IgD-negative memory B cell (primary cell): ENCODE data around the gene IL2RA. TPM values are rescaled to one million over a fixed set of nuclear protein-coding genes. Genes with fewer than 3 reads are reported as not detected.
A peak's percentile ranks its signal among the peaks of the same experiment; 100 is the strongest.
"Not testable (repeated sequence)": the region's sequence is repeated elsewhere in the genome, so short reads cannot be mapped to it uniquely, and the experiment has no call there.

Experiments used
- H3K27ac Mint-ChIP-seq, 3 donors: one replicate each; pipeline ENCODE4 v1.8.0; 2020 to 2022; ENCODE audit warnings: mild to moderate bottlenecking in 3 of 3, mixed read lengths in 3 of 3, moderate library complexity in 1 of 3
- H3K27me3 Mint-ChIP-seq: one replicate; pipeline ENCODE4 v1.8.0; 2021; ENCODE audit warnings: mixed read lengths
- H3K36me3 Mint-ChIP-seq: one replicate; pipeline ENCODE4 v1.8.0; 2020; ENCODE audit warnings: mild to moderate bottlenecking, mixed read lengths
- H3K4me1 Mint-ChIP-seq, 3 donors: one replicate each; pipeline ENCODE4 v1.8.0; 2020 to 2022; ENCODE audit warnings: mixed read lengths in 3 of 3, mild to moderate bottlenecking in 1 of 3
- H3K4me3 Mint-ChIP-seq, 4 donors: one replicate each; pipeline ENCODE4 v1.8.0; 2020 to 2022; ENCODE audit warnings: mild to moderate bottlenecking in 4 of 4, mixed read lengths in 4 of 4, moderate library complexity in 3 of 4
- H3K9me3 Mint-ChIP-seq, 3 donors: one replicate each; pipeline ENCODE4 v1.8.0; 2020 to 2021; ENCODE audit warnings: mixed read lengths in 3 of 3, mild to moderate bottlenecking in 1 of 3
- polyA plus RNA-seq: library from polyadenylated mRNA; unstranded; fragments of 300-500 nt; fragmentation: Illumina TruSeq; gene quantifications from one replicate; pipeline ENCODE4 v1.2.3, GENCODE V29; 2021

The IL2RA gene
- polyA plus RNA-seq, 1 donor from 2014 or later = 27.2 TPM

DNA sequence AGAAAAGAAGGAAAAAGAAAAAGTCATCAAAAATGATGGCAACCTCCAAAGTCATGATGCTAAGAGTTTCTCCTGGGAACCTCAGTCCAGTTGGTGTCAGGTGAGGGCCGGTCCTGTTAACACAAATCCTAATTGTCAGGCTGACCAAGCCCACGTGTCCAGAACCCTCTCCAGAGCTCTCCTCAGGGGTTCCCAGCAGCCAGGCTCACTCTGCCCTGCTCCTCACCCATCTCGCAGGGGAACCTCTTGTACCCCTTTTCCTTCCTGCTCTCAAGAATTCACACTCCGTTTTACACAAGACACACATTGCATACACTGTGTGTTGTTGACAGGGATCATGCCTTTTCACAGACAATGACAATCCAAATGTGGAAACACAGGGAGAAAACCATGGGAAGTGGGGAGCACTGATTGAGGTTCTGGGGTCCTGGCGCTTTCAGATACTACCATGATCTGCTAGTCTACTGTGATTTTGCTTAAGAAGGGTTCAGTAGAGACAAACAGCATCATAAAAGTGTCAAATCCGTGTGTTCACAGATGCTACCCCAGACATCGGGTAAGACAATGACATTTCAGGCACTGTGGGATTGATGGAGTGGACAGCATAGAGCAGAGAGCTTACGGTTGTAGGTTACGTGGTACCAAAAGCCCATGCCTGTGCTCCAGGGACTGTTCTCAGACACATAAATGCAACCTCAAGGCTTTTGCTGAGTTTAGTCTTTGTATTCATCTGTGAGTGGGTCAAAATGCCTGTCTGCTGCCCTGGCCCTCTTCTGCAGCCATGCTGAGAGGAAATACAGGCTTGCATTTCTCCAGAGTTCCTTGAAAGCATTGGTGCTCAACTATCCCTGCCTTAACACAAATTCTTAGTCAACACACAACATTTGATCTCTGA lies 16.0 kb downstream of the IL2RA start:
- Mint-ChIP-seq H3K36me3 (no peaks in the 10 kb centered on the region), H3K27me3 (peaks cover 3% of the 10 kb centered on the region), H3K4me3 (peak overlapping the region in 3 of 4 donors; percentile 0 to 89 (median 85)), H3K27ac (peak overlapping the region; percentile 44 to 90 (median 59)), H3K9me3 (no peaks in the 10 kb centered on the region), H3K4me1 (peaks cover 60 to 72% (median 67%) of the 10 kb centered on the region in 3 donors)

DNA sequence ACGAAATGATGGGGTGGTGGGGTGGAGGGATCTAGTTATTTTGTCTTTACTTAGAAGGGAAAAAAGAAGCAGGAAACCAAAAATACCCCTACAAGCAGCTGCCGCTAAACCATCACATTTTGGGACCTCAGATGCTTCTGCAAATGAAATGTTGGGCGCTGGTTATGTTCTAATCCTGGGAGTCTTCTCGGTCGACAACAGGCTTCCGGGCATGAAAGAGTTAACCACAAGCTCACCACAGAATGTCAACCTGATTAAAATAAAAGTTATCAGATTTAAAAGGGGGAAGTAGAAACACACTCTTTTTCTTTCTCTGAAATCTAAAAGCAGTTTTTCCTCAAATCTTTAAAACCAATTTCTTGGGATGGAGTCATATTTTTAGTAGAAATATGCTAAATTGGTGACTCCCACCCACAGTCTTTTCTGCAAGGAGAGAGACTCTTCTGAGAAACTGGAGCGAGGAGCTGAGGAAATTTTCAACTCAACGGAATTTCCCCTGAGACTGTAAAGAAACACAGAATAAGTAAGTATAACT lies 16.8 kb downstream of the IL2RA start:
- no peaks in the 10 kb centered on the region for H3K36me3 Mint-ChIP-seq
- H3K27ac Mint-ChIP-seq = peak overlapping the region; percentile 44 to 90 (median 59)
- H3K4me3 Mint-ChIP-seq = peak overlapping the region; percentile 48 to 89 (median 84)
- H3K27me3 Mint-ChIP-seq = peaks cover 3% of the 10 kb centered on the region
- H3K9me3 Mint-ChIP-seq = no peaks in the 10 kb centered on the region
- peaks cover 54 to 64% (median 61%) of the 10 kb centered on the region in 3 donors for H3K4me1 Mint-ChIP-seq

DNA sequence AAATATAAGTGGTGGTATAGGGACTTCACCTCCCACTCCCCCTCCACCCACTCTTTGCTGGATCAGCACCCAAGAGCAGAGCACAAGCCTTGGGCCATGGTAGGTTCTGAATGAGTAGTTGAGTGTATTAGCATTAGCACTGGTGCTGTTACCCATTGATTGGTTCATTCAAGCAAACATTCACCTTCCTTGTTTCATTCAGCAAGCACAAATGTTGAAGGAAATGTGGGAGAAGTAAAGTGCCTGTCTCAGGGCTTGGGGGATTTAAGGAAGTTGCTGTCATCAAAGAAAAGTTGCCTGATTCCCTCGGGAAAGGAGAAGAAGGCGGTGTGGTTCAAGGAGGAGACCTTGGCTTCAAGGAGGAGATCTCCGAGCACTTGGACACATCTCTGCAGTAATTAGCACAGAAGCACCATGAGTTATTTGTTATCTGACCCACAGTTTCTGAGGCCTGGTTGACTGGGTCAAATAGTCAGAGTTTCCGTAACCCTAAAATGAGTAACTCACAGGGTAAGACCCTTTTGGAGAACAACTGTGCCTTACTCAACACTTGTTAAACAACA lies 17.3 kb downstream of the IL2RA start:
- no peaks in the 10 kb centered on the region for H3K9me3 Mint-ChIP-seq
- H3K36me3 Mint-ChIP-seq = no peaks in the 10 kb centered on the region
- peaks cover 3% of the 10 kb centered on the region for H3K27me3 Mint-ChIP-seq
- peak overlapping the region; percentile 48 to 89 (median 84) for H3K4me3 Mint-ChIP-seq
- H3K4me1 Mint-ChIP-seq = peaks cover 49 to 61% (median 60%) of the 10 kb centered on the region in 3 donors
- H3K27ac Mint-ChIP-seq = peak overlapping the region; percentile 36 to 90 (median 44)

DNA sequence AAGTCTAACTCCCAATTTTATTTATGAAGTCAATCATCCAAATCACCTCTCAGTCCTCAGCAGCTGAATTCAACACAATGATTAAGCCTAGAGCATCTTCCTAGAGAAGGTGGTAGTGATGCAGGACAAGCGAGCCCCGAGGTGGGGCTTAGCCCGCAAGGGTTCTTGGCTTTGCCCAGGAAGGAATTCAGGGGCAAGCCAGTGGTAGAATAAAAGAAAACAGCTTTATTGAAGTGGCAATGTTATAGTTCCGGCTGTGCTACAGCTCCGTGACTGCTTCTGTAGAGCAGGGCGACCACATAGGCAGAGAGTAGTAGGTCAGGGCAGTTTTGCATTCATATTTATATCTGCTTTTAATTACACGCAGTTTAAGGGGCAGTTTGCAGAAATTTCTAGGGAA lies 18.1 kb downstream of the IL2RA start:
- Mint-ChIP-seq H3K27ac (peak overlapping the region; percentile 27 to 44 (median 36)), H3K4me3 (peak overlapping the region; percentile 55 to 89 (median 84)), H3K27me3 (peaks cover 3% of the 10 kb centered on the region), H3K36me3 (no peaks in the 10 kb centered on the region), H3K9me3 (no peaks in the 10 kb centered on the region), H3K4me1 (peaks cover 43 to 60% (median 59%) of the 10 kb centered on the region in 3 donors)

GRCh38 chr10:6043377-6043776 lies 18.8 kb downstream of the IL2RA start:
- H3K4me3 Mint-ChIP-seq, H3K27me3 Mint-ChIP-seq, H3K36me3 Mint-ChIP-seq, H3K9me3 Mint-ChIP-seq: not testable (repeated sequence)
- H3K4me1 Mint-ChIP-seq = peaks cover 39 to 58% (median 55%) of the 10 kb centered on the region in 3 donors
- peak overlapping the region in 1 of 3 donors; percentile 16 for H3K27ac Mint-ChIP-seq

DNA sequence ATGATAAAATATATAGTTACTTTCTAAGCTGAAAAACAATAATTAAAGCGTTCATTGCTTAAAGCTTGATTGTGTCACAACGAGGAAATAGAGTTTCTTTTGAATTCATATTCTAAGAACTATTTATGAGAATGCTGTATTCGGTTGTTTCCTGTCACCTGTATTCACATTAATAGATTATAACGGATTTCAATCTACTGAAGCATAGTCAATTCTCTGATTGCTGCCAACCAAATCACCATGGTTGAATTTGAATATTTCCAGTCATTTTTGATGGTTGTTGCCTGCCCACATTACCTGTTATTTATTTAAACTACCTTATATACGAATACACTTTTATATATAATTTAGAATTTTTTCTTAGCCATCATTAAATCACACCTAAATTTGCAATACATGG lies 22.0 kb downstream of the IL2RA start:
- Mint-ChIP-seq H3K36me3 (peaks cover 4% of the 10 kb centered on the region), H3K4me3 (peak overlapping the region in 1 of 4 donors; percentile 63), H3K27ac (peak overlapping the region in 1 of 3 donors; percentile 69), H3K4me1 (peaks cover 40 to 58% (median 51%) of the 10 kb centered on the region in 3 donors), H3K9me3 (no peaks in the 10 kb centered on the region), H3K27me3 (peaks cover 3% of the 10 kb centered on the region)

- H3K4me3 Mint-ChIP-seq = peak overlapping the region in 1 of 4 donors; percentile 63
- no peaks in the 10 kb centered on the region for H3K9me3 Mint-ChIP-seq
- no peaks in the 10 kb centered on the region for H3K27me3 Mint-ChIP-seq
- H3K4me1 Mint-ChIP-seq = peaks cover 35 to 53% (median 46%) of the 10 kb centered on the region in 3 donors
- H3K27ac Mint-ChIP-seq = peak overlapping the region in 2 of 3 donors; percentile 17 to 69
- H3K36me3 Mint-ChIP-seq = peaks cover 4% of the 10 kb centered on the region
Observed at GRCh38 chr10:6039711-6040110, 22.5 kb downstream of the IL2RA start.

DNA sequence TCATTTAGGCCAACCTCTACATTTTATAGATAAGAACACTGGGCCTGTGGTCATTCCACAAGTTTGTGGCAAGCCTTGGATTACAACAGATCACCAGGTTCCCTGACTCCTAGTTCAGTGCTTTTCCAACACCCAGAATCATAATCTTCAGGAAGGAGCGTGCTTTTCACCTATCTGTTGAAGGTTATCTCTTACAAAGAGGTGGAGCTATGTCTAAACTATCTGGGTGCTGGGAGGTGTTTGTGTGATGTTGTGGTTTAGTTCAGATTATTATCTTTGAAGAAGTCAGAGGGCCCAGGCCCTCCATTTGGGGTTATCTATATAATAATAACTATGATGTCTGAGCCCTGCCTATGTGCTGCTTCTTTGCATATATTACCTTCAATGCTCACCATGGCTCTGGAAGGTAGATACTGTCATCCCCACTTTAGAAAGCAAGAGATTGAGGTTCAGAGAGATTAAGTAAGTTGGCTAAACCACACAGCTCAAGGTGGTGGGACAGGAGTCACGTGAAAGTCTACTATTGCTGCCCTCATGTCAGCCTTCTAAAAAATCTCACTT lies 24.0 kb downstream of the IL2RA start:
- peaks cover 4% of the 10 kb centered on the region for H3K36me3 Mint-ChIP-seq

GRCh38 chr10:6037422-6037821 lies 24.7 kb downstream of the IL2RA start:
- Mint-ChIP-seq H3K27me3 (no peaks in the 10 kb centered on the region), H3K9me3 (no peaks in the 10 kb centered on the region), H3K4me3 (peak overlapping the region in 3 of 4 donors; percentile 30 to 70 (median 45)), H3K27ac (peak overlapping the region; percentile 75 to 88 (median 86)), H3K4me1 (peaks cover 25 to 43% (median 32%) of the 10 kb centered on the region in 3 donors), H3K36me3 (peaks cover 7% of the 10 kb centered on the region)

More for the DNA sequence above, 24.0 kb downstream of the IL2RA start:
- H3K9me3 Mint-ChIP-seq = no peaks in the 10 kb centered on the region
- peaks cover 28 to 43% (median 33%) of the 10 kb centered on the region in 3 donors for H3K4me1 Mint-ChIP-seq
- peak overlapping the region in 1 of 4 donors; percentile 7 for H3K4me3 Mint-ChIP-seq
- H3K27me3 Mint-ChIP-seq = no peaks in the 10 kb centered on the region
- H3K27ac Mint-ChIP-seq = peak overlapping the region in 2 of 3 donors; percentile 75 to 86

GRCh38 chr10:6036861-6037321 lies 25.3 kb downstream of the IL2RA start:
- Mint-ChIP-seq H3K9me3 (no peaks in the 10 kb centered on the region), H3K27me3 (no peaks in the 10 kb centered on the region), H3K36me3 (peaks cover 8% of the 10 kb centered on the region), H3K4me1 (peaks cover 23 to 43% (median 32%) of the 10 kb centered on the region in 3 donors), H3K4me3 (peak overlapping the region in 3 of 4 donors; percentile 30 to 70 (median 45)), H3K27ac (peak overlapping the region; percentile 75 to 88 (median 86))

- H3K4me1 Mint-ChIP-seq = peaks cover 23 to 40% (median 32%) of the 10 kb centered on the region in 3 donors
- H3K27ac Mint-ChIP-seq = peak overlapping the region in 1 of 3 donors; percentile 86
- peaks cover 0 to under 1% (median 0%) of the 10 kb centered on the region in 3 donors for H3K9me3 Mint-ChIP-seq
- no peaks in the 10 kb centered on the region for H3K27me3 Mint-ChIP-seq
- H3K36me3 Mint-ChIP-seq = peaks cover 8% of the 10 kb centered on the region
- peak overlapping the region in 1 of 4 donors; percentile 48 for H3K4me3 Mint-ChIP-seq
Observed at GRCh38 chr10:6035931-6036575, 26.1 kb downstream of the IL2RA start.

DNA sequence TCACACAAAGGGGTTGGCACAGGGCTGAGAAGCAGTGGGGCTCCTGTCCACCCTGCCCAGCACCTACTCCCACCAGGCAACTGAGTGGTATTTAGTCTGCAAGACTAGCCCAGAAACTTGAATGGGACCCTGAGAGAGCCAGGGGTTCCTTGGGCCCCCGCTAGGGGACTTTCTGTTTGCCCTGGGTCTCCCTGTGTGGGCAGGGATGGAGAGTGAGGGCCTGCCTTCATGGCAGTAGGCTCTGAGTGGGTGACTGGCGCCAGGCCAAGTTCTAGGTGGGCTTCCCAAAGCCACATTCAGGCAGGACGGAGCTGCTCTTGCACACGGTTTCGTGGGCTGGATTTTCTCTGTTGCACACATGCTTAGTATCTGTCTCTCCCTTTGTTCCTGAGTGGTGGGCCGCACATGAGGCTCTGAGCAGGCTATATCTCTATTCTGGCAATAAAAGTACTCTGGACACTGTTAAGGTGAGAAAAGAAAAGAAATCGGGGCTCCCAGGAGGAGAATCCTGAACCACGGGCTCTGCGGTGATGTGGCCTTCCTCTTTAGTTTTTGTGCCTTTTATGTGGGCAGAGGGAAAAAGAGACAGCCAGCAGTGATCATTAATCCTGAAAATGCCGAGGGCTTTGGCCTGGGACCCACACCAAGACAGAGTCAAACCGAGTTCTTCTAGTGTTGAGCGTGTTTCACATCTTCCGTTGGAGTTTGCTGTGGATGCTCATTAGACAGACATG lies 26.9 kb downstream of the IL2RA start:
- H3K4me1 Mint-ChIP-seq = peaks cover 23 to 39% (median 32%) of the 10 kb centered on the region in 3 donors
- no peak overlapping the region for H3K27ac Mint-ChIP-seq
- H3K36me3 Mint-ChIP-seq = peaks cover 8% of the 10 kb centered on the region
- H3K27me3 Mint-ChIP-seq = no peaks in the 10 kb centered on the region
- no peak overlapping the region for H3K4me3 Mint-ChIP-seq
- peaks cover 0 to 6% (median 4%) of the 10 kb centered on the region in 3 donors for H3K9me3 Mint-ChIP-seq

- Mint-ChIP-seq H3K27me3 (no peaks in the 10 kb centered on the region), H3K4me3 (peak overlapping the region in 1 of 4 donors; percentile 21), H3K27ac (no peak overlapping the region), H3K36me3 (peaks cover 10% of the 10 kb centered on the region), H3K9me3 (peaks cover 0 to 8% (median 6%) of the 10 kb centered on the region in 3 donors), H3K4me1 (peaks cover 21 to 32% (median 27%) of the 10 kb centered on the region in 3 donors)
Observed at GRCh38 chr10:6034371-6034770, 27.8 kb downstream of the IL2RA start.
